Myocyte (in vitro differentiated cells): Measurements from ENCODE around the gene RPS6KA2. TPM values are rescaled to one million over a fixed set of nuclear protein-coding genes. Genes with fewer than 3 reads are reported as not detected.

Source experiments
- DNase-seq: peaks from one replicate; pipeline ENCODE4 v3.0.0-alpha.2; 2012; ENCODE audit warnings: low read depth
- total RNA-seq: library from RNA; depleted of rRNA; stranded (reverse); fragments of >200 nt; gene quantifications from 2 replicates; pipeline ENCODE4 v1.2.3, GENCODE V29; 2014

RPS6KA2 gene
- total RNA-seq, 1 donor from 2014 or later = 14.9 TPM

DNA sequence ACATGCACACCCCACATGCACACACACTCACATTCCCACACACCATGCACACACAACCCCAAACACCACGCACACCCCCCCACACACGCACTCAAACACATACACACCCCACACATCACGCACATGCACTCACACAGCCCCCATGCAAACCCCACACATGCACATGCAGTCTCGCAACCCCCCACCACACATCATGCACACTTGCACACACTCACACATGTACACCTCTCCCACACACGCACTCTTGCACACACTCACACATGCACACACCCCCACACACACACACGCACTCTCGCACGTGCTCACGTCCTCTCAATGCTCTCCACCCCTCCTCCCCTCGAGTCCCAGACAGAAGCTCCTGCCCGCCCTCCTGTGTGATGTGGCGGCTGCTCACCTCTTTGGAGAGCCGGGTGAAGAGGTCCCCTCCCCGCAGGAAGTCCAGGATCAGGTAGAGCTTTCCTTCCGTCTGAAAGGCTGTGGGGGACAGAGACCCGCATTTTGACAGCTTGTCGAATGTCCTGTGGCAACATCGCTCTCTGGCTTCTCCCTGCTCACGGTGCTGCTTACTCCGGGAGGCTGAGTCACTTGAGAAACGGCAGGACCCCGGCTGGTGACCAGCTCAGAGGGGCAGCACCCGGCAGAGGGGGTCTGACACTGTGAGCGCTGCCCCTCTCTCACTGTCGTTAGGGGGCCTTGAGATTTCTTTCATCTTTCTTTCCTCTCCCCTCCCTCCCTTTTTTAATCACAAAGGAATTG lies 119.1 kb downstream of the RPS6KA2 start:
- DNase-seq = no peak

DNA sequence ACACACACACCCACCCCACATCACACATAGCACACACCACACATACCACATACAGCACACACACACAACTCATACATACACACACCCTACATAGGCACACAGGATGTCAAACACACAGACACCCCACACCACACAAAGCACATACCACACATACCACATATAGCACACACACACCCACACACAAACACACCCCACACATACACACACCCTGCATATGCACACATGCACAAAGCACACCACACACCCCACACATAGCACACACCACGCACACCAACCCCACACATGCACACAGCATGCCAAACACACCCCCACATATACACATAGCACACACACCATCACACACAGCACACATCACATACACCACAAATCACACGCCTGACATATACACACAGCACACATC lies 119.7 kb downstream of the RPS6KA2 start:
- no peak for DNase-seq

DNA sequence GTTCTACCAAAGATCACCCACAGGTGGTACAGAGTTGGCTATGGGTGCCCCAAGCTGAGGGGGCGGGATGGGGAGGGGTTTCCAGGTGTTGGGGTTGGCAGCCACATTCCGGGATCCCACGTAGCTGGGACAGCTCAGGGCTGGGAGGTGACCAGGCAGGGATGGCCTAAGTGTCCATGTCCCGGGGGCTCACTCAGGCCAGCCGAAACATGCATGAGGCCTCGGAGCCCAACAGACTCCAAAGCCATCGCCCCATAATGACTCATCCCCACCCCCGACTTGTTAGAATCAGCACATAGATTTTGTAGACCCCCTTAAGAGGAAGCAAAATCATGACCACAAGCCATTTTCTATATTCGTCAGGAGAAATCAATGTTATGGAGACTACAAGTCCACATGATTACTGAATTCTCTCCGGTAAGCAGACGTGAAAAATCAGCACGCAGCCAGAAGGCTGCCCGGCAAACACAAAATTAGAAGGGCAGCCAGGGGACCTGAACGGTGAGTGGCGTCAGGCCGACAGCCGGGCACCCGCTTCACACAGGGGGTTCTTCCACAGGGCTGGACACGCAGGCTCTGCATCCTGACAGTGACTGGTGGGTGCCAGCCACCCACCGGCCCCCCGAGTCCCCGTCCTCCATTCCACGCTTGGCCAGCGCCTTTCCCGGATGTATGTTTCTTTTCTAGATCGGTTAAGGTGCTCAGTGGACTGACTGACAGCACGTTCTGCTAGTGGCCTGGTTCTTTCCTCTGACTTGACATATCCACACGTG lies 121.7 kb downstream of the RPS6KA2 start:
- DNase-seq = no peak

DNA sequence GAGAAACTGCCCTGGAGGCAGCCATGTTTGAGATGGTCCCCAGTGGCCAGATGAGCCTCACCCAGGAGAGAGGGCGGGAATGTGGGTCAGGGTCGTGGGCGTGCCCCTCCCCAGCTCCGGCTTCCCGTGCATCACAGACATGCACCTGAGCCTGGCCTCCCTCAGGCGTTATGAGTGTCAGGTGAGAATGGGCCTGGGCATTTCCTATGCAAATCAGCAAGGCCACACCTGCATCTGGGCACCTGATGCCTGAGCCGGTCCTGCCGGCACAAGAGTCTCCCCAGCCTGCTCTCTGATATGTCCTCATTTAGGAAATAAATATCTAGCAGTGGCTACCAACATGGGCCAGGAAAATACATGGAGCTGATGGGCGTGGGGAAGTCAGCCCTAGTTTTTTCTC lies 123.0 kb downstream of the RPS6KA2 start:
- no peak for DNase-seq

DNA sequence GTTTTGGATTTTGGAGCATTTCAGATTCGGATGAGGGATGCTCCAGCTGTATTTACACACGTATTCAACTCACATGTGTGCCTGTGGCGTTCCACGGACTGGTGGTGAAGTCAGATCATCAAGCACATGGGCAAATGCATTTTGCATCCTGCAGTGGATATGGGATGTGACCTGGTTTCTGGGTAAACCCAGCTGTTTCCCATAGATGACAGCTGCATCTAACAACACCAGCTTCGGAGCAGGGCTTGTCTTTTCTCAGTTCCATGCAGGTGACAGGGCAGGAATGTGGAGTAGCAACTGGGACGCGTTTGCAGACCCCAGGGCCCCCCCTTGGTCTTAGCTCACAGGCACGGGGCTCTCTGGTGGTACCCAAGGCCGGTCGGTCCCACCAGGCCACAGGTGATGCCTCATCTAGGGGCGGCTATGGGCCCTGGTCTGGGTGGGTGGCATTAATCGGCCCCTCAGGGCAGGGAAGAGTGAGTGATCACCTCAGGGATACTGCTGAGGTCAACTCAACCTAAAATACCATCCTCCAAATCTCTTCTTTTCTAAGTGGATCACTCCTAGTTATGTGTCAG lies 123.8 kb downstream of the RPS6KA2 start:
- DNase-seq = no peak

DNA sequence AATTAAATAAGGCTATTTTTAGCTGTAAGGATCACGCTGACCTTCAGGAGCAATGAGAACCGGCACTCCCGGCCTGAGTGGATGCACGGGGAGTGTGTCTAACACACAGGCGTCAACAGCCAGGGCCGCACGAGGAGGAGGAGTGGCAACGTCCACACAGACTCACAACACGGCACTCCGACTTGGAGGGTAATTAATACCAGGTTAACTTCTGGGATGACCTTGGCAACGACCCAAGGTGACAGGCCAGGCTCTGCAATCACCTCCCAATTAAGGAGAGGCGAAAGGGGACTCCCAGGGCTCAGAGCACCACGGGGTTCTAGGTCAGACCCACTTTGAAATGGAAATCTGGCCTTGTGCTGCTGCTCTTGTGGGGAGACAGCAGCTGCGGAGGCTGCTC lies 124.6 kb downstream of the RPS6KA2 start:
- DNase-seq = no peak

DNA sequence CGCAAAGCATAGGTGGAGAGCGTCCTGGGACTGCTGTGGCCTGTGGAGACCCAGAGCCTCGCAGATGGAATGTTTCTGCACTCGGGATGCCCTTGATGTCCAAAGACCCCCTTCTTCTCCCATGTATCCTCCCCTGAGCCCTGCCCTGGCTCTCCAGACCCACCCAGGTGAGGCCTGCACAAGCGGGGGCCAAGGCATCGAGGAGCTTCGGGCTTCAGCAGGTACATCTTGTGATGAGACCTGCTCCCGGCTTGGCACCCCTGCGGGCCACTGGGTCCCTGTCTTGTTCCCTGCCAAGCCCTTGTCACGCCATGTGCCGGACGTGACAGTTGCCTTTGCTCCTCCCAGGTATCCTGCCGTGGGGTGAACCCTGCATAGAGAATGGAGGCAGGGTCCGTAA lies 125.8 kb downstream of the RPS6KA2 start:
- DNase-seq = no peak

DNA sequence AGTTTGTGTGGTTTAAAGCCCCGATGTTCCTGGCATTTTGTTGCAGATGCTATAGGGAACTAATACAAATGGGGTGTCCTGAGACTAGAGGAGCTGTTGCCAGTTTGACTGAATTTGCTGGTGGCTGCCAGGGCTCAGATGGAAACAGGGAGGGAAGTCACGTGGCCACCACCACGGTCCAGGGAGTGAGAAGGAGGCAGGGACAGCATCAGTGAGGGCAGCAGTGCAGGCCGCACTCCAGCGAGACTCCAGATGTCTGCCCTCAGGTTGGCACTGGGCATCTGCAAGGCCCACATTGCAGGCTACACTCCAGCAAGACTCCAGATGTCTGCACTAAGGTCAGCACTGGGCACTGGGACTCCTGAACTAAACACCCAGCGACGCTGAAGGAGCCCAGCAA lies 126.8 kb downstream of the RPS6KA2 start:
- DNase-seq = no peak

DNA sequence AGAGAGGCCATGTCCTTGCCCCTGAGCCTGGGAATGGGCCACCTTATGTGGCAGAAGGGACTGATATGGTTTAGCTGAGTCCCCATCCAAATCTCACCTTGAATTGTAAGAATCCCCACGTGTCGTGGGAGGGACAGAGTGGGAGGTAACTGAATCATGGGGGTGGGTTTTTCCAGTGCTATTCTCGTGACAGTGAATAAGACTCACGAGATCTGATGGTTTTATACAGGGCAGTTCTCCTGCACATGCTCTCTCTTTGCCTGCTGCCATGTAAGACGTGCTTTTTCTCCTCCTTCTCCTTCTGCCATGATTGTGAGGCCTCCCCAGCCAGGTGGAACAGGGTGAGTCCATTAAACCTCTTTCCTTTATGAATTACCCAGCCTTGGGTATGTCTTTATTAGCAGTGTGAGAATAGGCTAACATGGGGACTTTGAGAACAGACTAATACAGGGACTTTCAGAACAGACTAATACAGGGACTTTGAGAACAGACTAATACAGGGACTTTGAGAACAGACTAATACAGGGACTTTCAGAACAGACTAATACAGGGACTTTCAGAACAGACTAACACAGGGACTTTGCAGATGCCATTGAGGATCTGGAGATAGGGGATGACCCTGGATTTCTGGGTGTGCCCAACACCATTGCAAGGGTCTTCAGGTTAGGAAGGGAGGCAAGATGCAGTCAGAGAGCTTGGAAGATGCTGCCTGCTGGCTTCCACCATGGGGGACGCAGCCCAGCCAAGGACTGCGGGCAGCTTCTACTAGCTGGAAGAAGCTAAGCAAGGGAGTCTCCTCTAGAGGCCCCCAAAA lies 127.5 kb downstream of the RPS6KA2 start:
- no peak for DNase-seq

DNA sequence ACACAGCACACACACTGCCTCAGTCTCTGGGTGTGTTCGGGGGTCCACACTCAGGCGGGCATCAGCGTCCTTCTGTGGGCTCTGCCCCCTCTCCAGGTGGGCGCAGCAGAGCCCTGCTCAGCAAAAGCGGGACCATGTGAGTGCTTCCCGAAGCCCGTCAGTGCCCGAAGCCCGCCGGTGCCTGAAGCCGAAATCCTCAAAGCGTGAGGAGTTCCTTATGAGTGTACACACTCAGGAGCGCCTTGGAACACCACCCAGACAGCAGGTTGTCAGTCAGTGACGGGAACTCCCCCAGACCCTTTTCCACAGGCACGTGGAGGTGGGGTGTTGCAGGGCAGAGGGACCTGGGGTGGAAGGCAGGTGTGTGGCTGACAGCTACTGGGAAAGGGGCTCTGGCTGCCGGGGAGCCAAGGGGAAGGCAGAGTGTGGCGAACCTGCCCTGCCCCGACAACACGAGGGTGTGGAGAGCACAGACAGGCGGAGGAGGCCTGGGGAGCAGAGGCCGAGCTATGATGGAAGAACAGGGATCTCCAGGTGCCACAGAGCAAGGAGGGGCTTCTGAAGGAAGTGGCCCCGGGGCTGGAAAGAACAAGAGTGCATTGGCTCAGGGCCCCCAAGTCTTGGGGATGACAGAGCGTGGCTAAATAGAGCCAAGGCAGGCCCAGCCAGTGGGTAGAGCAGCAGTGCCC lies 128.2 kb downstream of the RPS6KA2 start:
- DNase-seq = no peak

DNA sequence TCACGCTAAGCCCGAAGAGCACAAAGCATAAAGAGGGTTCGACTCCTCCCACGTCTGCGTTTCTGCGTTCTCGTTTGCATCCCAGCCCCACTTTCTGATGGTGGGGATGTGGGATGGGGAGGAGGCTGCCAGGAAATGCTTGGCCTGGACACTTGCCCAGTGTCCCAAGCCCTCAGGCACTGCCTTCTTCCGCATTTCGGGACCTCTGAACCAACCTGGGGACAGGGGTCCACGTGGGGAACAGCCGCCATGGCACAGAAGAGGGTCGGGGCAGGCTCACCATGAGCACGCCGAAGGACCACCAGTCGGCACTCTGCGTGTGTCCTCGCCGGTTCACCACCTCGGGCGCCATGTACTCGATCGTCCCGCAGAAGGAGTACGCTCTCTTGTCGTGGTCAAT lies 128.8 kb downstream of the RPS6KA2 start:
- DNase-seq = no peak

DNA sequence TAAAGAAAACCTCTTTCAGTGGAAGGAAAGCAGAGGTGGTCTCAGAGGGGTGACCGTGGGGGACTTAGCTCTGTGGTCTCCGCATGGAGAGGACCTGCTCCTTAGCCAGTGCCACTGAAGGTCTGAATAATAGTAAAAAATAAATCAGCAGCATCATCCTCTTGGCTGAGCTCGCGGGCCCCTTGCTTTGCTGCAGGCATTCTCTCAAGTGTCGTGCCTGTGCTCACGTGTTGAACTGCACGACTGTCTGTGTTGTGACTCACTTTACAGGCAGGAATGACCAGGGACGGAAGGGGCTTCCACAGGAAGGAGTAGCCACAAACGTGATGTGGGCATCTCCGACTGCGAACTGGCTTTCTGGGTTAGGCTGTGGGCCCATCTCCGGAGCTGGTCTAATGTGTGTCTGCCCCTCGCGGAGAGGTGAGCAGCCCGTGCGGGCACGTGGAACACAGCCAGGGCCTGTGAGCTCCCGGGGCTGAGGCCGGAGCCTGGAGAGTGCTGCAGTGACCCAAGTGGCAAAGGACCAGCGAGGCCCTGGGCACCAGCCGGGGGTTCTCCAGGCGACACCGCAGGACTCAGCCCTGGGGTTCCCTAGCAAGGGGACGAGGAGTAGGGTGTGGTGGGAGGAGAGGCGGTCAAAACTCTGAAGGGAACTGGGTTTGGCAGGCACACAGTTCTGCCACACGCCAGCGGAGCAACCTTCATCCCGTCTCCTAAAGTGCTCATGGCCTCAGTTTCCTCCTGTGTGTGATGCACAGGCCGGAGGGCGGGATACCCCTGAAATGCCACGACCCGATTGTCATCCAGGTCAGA lies 129.8 kb downstream of the RPS6KA2 start:
- DNase-seq = no peak

DNA sequence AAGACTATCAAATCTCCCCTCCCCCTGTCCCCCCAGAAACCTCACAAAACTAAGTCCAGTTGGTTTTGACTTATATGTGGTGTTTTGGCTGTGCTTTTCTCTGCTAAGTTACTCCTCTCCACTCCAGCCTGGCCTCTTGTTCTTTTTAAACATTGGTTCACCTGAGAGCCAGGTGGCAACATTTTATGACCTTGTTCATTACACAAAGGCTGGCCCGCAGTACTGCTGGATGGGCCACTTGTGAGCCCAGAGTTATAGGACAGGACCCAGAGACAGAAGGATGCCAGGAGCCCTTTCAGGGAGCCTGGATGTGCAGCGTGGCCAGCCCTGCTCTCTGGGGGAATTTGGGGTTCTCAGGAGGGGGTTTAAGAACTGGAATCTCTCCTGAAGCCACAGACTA lies 130.6 kb downstream of the RPS6KA2 start:
- DNase-seq = no peak

DNA sequence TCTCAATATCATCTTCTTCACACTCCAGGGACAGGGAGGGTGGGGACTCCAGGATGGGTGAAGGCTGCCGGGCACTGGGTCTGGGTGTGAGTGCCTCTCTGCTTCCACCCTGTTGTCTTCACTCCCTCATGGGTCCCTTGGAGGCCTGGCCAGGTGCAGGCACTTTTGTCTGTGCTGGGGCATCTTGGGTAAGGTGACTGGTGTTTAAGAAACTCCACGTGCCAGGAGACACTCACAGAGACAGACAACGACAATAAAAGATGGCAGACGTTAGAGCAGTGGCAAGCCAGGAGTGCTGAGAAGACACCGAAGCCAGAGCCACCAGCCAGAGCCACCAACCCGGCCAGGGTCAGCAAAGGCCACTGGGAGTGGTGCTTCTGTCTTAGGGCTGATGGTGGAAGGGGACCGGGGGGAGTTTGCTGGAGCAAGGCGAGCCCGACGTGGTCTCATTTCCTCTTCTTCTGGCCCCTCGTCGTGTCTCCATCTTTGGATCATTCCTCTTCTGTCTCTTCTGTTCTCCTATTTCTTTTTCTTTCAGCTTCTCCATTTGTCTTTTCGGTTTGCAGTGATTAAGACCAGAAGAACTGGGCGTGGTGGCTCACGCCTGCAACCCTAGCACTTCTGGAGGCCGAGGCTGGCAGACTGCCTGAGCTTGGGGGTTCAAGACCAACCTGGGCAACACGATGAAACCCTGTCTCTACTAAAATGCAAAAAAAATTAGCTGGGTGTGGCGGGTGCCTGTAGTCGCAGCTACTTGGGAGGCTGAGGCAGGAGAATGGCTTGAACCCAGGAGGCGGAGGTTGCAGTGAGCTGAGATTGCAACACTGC lies 131.3 kb downstream of the RPS6KA2 start:
- DNase-seq = no peak

DNA sequence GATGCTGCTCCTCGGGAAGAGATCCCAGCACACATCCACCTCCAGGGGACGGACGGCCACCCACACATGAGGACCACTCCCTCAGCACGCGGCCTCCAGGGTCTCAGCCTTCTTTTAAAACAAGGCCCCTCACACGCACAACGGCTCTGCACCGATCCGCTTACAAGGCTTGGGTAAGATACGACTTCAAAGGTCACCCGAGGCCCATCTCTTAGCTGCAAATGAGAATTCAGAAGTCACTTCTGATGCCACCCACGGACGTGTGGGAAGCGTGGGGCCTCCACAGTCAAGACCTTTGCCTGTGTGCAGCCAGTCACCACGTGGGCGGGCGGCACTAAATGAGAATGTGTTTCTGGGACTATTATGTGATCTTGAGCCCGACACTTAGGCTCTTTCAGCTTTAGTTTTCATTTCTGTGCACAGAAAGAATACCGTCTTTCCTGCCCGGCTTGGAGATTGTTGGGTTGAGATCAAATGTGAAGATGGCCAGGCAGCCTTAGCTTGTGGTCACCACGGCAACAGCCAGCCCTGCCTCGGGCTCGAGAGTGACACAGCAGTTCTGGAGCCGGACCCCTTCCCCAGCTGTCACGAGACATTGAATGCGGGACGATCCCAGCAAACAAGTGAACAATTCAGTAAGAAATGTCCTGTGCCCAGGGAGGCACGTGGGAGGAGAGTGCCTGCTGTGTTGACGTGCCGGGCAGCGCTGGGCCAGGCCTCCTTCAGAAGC lies 132.1 kb downstream of the RPS6KA2 start:
- DNase-seq = no peak

DNA sequence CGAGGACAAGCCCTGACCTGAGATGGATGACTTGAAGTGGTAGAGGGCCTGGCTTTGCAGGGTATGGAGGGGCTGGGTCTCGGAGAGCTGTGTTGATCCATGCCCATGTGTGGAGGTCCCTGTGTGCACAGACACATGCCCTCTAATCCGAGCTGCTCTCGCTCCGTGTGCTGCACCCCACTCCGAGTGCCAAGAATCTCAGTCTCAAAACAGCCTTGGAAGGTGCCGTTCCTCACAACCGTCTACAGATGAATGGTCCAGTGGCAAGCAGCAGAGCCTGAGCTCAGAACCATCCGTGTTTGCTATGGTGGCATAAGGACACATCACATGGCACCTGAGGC lies 133.0 kb downstream of the RPS6KA2 start:
- DNase-seq = no peak

DNA sequence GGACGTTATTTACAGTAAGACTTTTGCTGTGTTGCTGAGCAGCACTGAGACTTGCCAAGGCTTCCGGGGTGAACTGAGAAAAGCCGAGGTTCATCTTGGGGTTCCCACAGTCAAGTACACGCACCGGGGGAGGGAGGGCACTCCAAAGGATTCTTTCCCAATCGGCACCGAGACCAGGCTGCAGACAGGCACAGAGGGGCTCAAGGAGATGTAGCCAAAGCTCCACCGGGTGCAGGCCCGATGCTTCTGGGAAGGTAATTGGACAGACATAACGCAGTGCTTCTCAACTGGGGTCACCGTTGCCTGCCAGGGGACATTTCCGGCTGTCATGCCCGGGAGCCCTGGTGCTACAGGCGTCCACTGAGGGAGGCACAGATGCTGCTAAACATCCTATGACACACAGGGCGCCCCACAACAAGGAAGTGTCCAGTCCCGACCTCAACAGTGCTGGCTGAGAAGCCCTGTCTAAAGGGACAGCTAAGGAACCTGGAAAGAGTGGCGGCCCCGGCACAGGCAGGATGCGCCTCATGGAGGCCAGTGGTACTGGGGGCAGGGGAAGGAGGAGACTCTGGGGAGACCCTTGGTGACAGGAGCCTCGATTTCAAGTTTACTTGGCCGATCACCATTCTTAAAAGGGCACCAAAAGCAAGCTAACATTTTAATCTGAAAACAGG lies 133.5 kb downstream of the RPS6KA2 start:
- no peak for DNase-seq

DNA sequence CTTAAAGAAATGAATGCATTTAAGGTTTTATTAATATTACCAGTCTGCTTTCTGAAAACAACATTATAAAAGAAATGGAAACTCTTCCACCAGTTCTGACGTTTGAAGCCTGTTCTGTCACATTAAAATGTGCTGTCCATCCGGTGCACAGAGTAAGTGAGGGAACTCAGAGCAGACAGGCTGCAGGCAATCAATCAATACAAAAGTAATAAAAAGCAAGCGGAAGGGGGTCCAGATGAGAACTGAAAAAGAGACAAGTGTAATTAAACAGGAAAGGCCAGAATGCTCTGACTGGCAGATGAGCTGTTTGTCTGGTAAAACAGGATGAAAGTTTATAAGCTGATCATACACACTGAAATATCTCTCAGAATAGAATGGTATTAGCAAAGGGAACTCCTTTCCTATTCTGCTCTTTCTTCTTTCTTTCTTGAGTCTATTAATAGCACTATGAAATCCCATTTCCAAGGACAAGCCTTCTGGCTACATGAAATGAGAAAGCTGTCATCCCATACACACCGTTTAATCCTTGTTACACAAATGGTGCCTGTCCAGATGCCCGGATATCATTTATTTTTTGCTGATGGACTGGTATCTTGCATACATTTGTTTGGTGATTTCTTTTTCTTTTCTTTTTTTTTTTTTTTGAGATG lies 134.8 kb downstream of the RPS6KA2 start:
- no peak for DNase-seq
